HG02763 (cell line): ENCODE results near the gene KCNQ5.
"Not testable (repeated sequence)": the region's sequence is repeated elsewhere in the genome, so short reads cannot be mapped to it uniquely, and the experiment has no call there.

ENCODE experiments used
- ATAC-seq: cut with Tn5 transposase; IDR thresholded peaks from one replicate; pipeline ENCODE4 v1.9.1; 2021; ENCODE audit warnings: mild to moderate bottlenecking, moderate library complexity; ENCODE audit not compliant: unreplicated experiment

The KCNQ5 gene

DNA sequence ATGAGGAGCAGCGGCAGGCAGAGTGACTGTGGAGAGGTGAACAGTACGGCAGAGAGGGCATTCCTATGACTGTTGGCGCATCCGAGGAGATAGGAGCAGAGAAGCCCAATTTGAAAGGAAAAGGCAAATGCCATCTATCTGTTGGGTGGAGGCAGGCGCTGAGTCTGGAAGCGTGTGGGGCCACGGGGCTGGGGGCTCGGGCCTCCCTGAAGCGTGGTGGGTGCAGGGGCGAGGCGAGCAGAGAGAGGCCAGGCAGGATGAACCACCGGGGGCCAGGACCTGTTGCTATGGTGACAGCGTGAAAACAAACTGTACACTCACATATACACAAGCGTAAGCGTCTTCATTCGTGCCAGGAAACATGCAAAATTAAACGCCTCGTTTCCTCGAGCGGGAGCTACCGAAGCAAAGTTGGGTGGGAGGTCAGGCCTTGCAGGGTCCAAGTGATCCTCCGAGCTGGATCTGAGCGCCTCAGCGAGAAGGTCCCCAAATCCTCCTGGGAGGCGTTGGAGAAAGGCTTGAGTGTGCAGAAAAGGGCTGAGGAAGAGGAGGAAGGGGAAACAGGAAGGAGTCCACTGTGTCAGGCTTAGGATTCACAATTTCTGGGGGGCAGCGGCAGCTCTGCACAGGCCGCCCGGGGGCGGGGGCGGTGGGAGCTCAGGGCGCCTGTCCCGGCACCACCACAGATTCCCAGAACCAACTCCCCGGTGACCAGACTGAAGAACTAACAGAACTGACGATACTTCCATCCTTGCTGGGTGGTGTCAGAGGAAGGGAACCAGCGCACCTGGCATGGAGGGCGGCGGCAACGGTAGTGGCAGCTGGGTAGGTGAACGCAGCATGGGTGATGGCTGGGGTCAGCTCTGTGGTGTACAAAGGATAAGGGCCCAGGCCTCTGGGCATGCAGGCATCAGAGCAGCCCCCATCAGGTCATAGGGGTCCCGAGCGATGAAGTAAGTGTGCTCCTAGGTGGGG lies 535.2 kb downstream of the KCNQ5 start:
- no peak for ATAC-seq

DNA sequence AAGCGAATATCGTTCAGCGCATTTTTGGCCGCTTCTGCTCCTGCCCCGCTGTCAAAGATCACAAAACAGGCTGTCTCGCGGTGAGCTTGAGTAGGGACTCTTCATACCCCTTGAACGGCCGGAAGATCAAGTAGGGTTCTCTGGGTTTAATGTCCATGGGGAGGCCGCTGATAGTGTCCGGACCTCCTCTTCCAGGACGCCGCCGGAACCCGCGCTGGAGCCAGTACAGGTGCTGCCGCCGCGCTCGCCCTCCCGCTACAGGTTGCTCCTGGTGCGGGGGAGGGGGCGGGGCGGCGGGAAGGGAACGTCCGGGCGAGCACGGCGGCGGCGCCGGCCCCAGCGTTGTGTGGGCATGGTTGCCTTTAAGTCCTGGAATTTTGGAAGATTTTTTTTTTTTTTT lies 536.0 kb downstream of the KCNQ5 start:
- ATAC-seq, result no peak

DNA sequence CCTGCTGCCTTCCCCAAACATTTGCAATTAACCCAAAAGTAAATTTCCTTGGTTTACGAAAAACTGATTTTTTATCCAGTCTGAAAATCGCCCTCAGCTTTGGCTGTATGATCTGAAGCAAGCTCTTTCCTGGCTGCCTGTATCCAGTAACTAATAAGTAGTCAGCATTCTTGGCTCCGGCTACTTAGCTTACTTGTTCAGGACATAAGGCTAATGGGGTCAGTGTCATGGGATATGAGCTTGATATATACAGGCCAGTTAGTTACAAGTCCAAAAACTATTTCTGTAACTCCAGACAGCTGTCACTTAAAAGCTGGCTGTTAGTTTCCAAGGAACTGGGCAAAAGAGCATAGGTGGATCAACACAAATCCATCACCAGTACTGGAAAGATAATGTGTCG lies 547.2 kb downstream of the KCNQ5 start:
- ATAC-seq, result no peak

DNA sequence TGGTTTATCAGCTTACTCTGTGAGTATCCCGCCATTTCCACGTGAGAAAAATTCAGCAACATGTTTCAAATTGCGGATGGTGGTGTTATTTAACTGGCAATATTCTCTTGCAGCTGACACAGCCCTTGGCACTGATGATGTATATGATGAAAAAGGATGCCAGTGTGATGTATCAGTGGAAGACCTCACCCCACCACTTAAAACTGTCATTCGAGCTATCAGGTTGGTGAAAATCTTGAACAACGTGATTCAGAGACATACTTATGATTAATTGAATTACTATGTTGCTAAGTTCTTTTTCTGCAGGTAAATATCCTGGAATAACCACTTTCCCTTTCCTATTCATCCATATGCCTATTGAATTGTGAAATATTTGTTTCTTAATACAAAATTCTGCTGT lies 547.8 kb downstream of the KCNQ5 start:
- no peak for ATAC-seq

DNA sequence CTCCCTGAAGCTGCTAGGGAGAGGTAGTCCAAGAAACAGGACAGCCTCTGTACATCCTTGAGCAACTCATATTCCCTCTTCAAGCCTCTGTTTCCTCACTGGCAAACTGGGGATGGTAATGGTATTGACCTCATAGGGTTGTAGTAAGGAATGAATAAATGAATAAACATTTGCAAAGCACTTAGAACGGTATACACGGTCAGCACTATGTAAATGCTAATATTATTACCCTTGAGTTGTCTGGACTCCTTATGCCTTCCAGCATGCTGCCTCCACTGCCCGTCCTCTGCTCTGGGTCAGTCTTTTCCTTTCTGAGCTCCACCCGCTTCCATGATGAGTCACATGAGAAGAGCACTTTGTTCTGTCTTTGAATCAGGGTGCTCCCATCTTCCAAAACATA lies 552.8 kb downstream of the KCNQ5 start:
- ATAC-seq, result no peak

DNA sequence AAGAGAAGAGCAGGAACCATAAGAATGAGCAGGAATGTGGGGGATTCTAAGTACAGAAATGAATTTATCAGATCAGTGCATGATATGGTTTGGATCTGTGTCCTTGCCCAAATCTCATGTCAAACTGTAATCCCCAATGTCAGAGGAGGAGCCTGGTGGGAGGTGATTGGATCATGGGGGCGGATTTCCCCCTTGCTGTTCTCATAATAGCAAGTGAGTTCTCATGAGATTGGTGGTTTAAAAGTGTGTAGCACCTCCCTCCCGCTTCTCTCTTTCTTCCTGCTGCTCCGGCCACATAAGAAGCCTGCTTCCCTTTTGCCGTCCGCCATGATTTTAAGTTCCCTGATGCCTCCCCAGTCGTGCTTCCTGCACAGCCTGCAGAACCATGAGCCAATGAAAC lies 554.2 kb downstream of the KCNQ5 start:
- no peak for ATAC-seq

DNA sequence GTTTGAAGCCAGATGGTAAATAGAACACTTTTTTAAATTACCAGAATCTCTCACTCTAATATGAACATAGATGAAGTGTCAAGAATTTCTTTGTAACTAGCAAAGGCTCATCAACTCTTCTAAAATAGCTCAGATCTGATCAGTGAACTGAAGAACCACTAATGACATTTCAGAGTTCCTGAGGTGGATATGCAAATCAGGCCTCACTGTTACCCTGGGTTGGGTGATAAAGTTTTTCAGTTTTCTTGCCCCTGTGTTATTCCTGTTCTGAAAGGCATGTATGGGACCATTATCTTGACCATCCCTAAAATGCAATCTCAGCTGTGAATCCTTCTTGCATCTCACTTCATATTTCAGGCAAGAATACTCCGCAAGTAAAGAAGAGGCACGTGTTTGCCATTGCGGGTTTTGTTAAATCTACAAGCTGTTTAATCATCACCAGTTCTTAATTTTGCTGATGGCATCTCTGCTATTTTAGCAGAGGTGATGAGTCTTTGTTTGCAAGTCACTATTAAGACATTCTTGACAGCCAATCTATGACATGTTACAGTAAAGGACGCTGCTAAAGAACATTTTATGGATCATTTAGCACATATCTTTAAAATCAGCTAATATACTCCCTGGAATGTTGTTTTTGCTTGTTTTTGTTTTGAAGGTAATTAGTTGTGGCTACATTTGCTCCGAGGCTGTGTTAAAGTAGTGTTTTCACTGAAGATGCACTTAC lies 555.5 kb downstream of the KCNQ5 start:
- ATAC-seq, result peak; percentile 61

DNA sequence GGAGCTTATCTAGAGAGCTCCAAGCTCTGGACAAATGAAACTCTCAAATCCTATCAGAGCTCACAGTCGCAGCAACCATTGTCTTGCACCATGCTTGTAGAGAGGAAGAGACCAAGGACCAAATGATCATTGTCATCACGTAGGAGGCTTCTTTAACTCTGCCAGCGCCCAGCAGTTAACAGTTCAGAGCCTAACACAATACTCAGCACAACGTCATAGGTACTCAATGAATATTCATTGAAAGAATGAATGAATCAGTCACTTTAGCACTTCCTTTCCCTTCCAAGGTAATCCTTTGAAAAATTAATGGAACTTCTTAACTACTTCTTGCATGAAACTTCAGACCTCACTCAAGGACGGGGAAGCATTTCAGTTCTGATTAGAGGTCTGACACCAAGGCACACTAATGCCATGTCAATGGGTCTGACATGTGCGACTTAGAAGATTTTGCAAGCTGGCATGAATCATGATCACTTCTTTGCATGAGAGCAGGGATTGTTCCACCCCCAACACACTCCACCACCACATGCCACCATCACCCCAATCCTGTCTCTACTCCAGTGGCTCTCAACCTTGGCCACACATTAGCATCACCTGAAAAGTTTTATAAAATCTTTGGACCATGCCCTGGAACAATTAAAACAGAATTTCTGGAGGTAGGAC lies 558.3 kb downstream of the KCNQ5 start:
- ATAC-seq, result no peak

DNA sequence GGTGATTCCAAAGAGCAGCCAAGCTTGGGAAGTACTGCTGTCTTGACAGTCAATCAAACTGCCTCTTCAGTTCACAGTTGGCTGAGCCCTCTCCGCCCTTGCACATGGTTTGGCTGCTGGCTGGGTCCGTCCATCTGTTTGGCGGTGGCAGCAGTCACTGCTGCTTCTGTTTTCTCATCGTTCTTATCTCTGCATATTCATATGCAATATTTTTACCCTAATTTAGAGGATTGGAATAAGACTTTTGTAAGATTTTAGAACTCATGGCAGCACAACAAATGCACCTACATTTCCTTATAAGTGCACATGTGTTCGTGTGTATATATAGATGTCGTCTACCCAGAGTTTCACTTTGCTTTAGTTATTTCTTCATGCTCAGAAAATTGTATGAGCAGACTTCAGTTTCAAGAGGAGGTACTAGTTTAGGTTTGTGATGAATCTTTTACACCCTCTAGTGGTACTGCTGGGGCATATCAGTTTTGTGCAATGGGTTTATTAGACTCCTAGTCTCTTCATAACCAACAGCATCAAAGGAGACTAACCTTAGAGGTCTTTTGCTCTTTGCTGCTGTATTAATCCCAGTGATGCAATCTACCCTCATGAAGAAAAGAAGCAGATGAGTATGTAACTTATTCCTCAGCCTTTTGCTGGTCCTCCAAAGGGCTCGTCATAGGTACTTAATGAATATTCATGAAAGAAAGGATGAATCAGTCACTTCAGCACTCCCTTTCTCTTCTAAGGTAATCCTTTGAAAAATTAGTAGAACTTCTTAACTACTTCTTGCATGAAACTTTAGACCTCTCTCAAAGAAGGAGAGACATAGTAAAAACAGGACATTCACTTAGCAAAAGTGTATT lies 559.1 kb downstream of the KCNQ5 start:
- ATAC-seq, result peak; percentile 81

DNA sequence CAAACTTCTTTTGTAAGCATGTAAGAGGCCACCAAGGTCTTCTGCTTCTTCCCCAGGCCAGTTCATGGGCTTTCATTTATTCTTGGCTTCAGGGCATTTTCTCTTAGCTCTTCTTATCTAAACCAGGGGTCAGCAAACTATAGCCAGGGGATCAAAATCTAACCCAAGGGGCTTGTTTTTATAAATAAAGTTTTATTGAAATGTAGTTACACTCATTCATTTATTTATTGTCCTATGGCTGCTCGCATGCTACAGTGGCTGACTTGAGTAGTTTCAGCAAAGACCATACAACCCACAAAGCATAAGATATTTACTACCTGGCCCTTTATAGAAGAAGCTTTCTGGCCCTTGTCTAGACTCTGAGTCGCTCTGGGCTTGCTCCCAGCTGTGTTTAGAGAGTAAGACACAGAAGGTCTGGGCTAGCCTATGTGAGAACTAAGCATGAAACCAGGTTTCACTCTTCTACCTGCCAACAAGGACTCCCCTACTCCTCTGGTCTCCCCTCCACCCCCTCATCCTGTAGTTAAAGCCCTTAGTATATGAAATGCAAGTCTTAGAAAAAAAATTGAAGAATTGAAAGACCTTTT lies 560.2 kb downstream of the KCNQ5 start:
- no peak for ATAC-seq

DNA sequence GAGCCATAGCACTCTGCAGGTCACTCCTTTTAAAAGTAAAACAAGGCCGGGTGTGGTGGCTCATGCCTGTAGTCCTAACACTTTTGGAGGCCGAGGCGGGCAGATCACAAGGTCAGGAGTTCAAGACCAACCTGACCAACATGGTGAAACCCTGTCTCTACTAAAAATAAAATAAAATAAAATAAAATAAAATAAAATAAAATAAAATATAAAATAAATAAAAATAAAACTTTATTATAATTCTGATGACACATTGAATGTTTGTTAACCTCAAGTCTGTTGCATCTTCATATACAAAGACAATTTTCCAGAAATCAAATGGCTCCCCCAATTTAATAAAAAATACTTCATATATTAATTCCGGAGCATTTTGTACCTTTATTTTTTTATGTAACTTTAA lies 571.4 kb downstream of the KCNQ5 start:
- not testable (repeated sequence) for ATAC-seq

DNA sequence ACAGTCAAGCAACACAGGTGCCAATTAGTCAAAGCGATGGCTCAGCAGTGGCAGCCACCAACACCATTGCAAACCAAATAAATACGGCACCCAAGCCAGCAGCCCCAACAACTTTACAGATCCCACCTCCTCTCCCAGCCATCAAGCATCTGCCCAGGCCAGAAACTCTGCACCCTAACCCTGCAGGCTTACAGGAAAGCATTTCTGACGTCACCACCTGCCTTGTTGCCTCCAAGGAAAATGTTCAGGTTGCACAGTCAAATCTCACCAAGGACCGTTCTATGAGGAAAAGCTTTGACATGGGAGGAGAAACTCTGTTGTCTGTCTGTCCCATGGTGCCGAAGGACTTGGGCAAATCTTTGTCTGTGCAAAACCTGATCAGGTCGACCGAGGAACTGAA lies 572.9 kb downstream of the KCNQ5 start:
- no peak for ATAC-seq

DNA sequence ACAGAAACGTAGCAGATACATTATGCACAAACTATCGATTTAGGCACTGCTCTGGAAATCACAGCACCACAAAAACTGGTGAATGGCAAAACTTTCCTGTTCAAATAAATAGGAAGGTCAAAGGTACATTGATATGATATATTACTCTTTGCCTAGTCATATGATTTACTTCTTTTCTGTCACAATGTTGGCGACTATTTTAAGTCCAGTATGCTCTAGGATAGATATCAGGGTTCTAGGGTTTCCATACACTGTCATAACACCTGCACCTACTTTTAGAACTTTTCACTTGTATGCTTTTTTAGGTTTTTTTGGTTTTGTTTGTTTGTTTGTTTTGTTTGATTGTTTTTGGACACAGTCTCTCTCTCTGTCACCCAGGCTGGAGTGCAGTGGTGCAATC lies 578.4 kb downstream of the KCNQ5 start:
- no peak for ATAC-seq

DNA sequence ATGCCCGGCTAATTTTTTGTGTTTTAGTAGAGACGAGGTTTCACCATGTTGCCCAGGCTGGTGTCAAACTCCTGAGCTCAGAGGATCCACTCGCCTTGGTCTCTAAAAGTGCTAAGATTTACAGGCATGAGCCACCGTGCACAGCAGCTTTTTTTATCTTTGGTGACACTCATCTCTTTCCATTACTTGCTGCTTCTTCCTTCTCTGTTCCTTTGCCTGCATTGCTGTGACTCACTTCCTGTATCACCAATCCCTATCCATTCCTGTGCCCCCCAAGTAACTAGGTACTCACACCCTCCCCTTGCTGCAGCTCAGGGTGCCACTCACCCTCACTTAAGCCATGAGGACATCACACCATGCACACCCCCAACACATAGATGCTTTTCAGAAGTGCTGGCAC lies 578.9 kb downstream of the KCNQ5 start:
- no peak for ATAC-seq

DNA sequence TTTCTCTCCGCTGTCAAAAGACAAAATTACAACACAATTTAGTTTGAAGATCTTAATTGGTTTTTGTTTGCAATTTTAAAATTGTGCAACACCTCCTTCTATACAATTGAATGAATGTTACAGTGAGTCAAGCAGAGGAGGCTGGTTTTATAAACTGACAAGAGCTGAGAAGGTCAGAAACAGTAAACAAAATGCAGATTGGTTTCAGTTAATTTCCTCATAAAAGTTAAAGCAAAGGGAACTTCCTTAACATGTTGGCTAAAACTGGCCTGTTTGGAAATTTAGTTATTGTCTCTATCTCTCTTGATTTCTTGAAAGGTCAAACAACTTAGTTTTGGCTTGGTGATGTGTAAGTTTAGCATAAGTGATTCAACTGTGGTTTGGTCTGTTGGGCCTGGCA lies 581.2 kb downstream of the KCNQ5 start:
- no peak for ATAC-seq

DNA sequence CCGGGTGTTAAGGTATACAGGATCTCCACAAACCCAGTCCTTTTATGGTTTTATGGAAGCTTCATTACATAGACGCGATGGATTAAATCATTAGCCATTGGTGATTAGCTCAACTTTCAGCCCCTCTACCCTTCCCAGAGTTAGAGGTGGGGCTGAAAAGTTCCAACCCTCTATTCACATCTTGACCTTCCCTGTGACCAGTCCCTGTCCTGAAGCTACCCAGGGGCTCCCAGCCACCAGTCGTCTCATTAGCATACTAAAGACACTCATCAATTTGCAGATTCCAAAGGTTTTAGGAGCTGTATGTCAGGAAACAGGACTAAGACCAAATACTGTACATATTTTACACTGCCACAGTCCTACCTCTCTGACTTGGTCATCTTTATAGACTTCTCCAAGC lies 582.4 kb downstream of the KCNQ5 start:
- no peak for ATAC-seq

DNA sequence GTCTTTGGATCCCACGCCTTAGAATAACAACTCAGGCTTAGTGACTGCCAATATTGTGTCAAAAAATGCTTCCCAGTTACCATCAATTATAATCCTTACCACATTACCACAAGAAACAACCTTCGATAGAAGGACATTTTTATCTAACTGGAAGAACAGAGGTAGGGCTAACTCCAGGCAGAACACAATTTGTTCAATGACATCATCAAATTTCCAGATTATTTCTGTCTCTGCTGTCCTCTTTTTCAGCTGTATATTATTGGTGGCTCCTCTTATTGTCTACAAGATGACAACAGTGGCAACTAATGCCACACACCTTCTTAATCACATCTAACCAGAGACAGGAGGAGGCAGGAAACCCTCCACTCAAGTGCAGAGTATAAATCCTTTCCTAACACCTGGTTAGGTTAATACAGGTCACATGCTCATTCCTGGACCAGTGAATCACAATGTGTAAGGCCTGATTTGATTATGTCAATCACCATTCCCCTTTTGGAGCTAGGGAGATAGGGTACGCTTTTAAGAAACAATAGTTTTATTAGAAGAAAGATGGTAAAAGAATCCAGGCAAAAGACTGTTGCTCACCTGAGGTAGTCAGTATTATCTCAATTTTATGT lies 585.5 kb downstream of the KCNQ5 start:
- no peak for ATAC-seq

DNA sequence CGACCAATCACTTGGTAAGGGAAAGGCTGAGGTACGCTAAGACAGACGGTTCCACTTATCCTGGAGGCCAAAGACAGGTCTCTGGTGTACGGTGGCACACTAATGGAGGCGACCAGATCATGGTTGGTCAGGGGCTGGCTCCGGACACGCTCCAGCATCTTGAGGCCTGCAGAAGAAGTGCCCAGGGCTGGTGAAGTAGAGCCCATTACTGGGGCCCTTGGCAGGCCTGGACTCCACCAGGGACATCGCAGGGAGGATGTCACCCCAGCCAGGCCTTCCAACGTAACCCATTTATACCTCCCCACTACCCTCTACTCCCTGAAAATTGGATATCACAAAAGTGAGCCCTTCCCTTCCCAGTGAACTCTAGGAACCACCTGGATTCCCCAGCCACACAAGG lies 587.3 kb downstream of the KCNQ5 start:
- no peak for ATAC-seq

DNA sequence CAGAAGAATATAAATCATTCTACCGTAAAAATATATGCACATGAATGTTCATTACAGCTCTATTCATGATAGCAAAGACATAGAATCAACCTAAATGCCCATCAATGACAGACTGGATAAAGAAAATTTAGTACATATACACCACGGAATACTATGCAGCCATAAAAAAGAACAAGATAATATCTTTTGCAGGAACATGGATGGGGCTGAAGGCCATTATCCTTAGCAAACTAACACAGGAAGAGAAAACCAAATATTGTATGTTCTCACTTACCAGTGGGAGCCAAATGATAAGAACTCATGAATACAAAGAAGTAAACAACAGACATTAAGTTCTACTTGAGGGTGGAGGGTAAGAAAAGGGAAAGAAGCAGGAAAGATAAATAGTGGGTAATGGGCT lies 595.0 kb downstream of the KCNQ5 start:
- no peak for ATAC-seq

DNA sequence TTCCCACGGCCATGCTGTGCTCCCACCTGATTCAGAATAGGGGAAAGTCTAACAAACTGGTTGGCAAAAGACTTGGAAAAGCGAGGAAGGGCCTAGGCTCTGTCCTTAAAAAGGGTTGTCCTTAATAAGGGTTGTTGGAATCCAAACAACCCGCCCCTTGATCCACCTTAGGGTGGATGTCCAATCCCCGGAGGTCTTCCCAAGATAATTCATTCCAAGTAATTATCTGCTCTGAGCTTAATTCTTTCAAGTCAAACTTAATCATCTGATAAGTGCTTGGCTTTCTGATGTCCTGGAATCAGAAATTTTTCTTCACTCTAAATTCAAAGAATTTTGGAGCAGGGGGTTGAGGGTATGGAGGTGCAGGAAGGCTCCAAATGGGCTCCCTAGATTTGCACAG lies 603.5 kb downstream of the KCNQ5 start, which contains the start of gene KHDC1L:
KHDC1L (minus strand) TSS at position 101 of the 400 bp plus-strand sequence; CDS start at position 13, 88 bp downstream.
- no peak for ATAC-seq
